GM21717 (cell line): ENCODE measurements around the gene KIF1B.
"Not testable (repeated sequence)": the region's sequence is repeated elsewhere in the genome, so short reads cannot be mapped to it uniquely, and the experiment has no call there.

ENCODE experiments used
- ATAC-seq: cut with Tn5 transposase; IDR thresholded peaks from one replicate; pipeline ENCODE4 v1.9.1; 2021; ENCODE audit warnings: mild to moderate bottlenecking, moderate library complexity; ENCODE audit not compliant: unreplicated experiment

KIF1B gene

DNA sequence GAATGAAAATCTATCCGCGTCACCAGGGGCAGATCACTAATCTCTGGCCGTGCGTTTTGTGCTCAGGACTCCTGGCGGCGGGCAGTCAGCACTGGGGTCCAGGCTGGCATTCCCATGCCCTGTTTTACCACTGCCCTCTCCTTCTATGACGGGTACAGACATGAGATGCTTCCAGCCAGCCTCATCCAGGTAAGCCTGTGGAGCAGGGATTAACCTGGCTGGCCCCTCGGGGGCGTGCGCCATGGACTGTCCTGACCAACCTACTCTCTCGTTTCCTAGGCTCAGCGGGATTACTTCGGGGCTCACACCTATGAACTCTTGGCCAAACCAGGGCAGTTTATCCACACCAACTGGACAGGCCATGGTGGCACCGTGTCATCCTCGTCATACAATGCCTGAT, 209.0 kb downstream of the KIF1B start:
- ATAC-seq = no peak

DNA sequence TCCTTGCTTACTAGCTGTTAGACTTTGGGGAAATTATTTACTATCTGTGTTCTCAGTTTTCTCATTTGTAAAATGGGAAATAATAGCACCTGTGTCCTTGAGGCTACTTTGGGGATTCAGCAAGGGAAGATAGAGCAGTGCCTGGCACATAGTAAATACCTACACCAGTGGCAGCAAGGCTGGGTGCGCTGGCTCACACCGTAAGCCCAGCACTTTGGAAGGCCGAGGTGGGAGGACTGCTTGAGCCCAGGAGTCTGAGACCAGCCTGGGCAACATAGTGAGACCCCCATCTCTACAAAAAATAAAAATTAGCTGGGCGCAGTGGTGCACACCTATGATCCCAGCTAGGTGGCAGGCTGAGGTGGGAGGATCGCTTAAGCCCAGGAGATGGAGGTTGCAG, 211.3 kb downstream of the KIF1B start:
- ATAC-seq = no peak

DNA sequence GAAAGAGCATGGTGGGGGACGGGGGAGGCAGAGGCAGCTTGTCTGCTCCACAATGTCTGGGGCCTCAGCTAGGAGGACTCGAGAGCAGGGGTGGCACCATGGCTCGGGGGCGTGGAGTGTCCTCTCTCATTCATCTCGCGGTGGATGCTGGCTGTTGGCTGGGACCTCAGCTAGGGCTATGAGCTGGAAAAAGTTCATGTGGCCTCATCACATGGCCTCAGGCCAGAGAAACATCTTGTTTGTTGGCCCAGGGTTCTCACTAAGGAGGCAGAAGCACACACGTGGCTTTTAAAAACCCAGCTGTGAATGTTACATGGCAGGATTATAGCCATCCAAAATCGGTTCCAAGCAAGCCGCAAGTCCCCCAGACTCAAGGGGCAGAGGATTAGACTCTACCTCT, 213.7 kb downstream of the KIF1B start:
- no peak for ATAC-seq

DNA sequence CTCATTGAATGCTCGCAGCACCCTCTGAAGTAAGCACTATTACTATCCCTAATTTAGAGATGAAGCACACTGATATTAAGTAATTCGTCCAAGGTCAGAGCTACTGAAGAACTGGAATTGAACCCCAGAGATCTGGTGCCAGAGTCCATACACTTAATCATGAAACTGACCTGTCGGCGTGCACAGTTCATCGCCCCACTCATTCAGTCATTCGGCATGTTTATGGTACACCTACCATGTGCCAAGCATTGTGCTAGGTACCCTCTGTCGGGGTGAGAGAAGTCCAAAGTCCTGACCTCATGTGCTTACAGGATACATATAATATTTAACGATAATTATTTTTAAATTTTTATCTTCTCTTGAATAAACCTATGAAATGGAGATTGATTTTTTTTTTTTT, 214.3 kb downstream of the KIF1B start:
- ATAC-seq = no peak

DNA sequence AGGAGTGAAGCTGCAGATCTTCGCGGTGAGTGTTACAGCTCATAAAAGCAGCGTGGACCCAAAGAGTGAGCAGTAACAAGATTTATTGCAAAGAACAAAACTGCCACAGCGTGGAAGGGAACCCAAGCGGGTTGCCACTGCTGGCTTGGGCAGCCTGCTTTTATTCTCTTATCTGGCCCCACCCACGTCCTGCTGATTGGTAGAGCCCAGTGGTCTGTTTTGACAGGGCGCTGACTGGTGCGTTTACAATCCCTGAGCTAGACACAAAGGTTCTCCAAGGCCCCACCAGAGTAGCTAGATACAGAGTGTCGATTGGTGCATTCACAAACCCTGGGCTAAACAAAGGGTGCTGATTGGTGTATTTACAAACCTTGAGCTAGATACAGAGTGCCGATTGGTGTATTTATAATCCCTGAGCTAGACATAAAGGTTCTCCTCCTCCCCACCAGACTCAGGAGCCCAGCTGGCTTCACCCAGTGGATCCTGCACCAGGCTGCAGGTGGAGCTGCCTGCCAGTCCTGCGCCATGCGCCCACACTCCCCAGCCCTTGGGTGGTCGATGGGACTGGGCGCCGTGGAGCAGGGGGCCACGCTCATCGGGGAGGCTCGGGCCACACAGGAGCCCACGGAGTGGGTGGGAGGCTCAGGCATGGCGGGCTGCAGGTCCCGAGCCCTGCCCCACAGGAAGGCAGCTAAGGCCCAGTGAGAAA, 215.6 kb downstream of the KIF1B start:
- not testable (repeated sequence) for ATAC-seq

DNA sequence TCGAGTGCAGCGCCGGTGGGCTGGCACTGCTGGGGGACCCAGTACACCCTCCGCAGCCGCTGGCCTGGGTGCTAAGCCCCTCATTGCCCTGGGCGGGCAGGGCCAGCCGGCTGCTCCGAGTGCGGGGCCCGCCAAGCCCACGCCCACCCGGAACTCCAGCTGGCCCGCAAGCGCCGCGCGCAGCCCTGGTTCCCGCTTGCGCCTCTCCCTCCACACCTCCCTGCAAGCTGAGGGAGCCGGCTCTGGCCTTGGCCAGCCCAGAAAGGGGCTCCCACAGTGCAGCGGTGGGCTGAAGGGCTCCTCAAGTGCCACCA, 216.1 kb downstream of the KIF1B start:
- ATAC-seq = not testable (repeated sequence)

DNA sequence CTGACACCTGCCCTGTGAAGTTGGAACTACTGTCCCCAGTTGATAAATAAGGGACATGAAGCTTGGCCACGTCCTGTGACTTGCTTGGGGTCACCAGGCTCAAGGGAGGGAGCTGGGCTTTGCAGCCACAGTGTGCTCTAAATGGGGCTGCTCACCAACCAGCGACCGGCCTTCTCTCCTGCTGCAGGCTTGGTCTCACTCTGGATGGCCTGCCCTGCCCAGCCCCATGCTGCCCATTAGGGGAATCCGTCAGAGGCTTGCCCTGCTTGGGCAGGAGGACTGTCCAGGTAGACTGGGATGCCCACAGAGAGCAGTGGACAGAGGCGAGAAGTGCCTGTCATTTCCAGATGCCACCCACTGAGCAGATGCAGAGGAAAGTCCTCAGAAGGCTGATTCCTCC, 218.6 kb downstream of the KIF1B start:
- no peak for ATAC-seq

DNA sequence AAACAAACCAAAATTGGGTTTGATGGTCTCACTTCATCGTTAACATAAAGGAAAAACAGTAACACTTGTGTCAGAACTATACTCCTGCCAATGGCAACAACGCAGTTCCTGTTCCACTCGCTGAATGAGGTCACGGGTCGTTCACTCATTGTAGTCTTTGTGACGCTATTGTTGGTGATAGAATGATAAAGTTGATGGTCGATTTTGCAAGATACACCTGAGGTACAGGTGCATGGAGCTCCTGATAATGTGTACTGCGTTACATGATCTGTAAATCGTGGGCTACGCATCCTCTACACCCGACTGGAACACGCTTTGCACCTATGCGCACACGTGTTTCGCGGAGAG, 219.5 kb downstream of the KIF1B start:
- ATAC-seq = peak; percentile 18

DNA sequence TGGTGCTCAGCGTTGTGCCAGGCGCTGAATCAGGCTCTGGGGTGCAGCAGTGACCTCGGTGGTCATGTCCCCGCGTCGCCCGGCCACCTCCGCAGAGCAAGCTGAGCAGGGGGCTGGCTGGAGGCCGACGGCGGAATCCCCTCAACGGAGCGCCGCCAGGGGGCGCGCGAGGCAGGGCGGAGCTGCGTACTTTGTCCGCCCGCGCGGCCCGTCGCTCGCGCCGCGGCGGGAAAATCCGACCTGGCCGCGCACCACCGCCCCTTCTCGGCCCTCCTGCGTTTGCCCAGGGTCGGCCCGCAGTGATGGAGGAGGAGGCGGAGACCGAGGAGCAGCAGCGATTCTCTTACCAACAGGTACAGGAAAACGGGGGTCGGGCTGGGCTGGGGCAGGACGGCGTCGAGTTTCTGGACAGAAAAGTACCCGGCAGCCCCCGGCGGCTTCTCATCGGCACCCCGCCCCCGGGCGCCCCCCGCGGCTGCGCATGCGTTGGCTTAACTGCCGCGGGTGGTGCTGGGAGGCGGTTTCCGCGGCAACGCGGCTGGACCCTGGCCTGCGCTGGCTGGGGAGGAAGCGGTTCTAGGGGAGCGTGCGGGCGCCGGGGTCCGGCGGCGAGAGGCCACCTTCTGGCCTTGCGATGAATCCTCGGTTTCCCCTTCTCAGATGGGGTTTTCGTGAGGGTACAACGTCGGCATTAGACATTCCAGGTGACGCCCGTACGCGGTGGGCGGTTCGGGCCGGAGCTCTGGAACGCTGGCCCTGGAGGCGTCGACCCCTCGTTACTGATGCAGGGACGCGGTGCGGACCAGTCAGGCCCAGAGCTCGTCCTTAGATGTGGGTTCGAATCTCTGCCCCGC, 220.1 kb downstream of the KIF1B start, which contains the start of gene CENPS:
CENPS (plus strand) TSS at position 218 of the 854 bp plus-strand sequence; CDS start at position 303, 85 bp downstream.
- ATAC-seq = peak; percentile 64
